DMS114 treated with DMSO at 0.1 percent for 48 hours (cell line): ENCODE results near the gene MCM3.
A peak's percentile ranks its signal among the peaks of the same experiment; 100 is the strongest.

Source experiments
- DNase-seq: peaks from one replicate; lab custom pipeline; 2025; ENCODE audit not compliant: unreplicated experiment; lab: John Stamatoyannopoulos, UW

MCM3 gene

DNA sequence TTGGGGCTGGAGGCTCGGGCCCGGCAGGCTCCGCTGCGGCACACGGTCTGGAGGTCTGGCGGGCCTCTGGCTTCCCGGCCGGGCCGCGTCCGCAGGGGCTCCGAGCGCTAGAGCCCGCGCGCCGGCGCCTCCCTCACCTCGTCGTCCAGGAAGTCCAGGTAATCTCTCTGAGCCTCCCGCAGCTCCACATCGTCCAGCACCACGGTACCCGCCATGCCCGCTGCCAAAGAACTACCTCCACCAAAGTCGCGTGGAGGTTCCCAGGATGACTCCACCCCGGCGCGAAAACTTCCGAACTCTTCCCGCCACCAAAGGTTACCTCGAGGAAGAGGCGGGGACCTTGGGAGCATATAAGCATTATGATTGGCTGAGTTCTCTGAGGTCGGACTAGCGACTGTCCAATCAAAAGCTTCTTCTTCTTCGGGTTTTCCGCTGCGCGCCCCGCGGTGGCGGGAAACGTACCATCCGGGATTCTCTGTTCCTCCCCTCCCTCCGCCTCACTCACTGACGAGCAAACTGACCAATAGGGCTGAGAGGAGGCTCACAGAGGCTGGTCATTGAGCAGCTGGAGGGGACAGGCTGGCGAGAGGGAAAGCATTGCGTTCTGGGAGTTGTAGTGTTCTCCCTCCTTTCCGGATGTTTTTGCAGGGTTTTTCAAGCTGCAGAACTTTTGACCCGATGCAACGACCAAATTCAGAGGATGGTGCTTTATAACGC, at the start of gene MCM3:
Gene MCM3 (minus strand): TSS at position 283 of the 717 bp plus-strand sequence. CDS start 68 bp downstream, at position 215.
- peak; percentile 100 for DNase-seq

DNA sequence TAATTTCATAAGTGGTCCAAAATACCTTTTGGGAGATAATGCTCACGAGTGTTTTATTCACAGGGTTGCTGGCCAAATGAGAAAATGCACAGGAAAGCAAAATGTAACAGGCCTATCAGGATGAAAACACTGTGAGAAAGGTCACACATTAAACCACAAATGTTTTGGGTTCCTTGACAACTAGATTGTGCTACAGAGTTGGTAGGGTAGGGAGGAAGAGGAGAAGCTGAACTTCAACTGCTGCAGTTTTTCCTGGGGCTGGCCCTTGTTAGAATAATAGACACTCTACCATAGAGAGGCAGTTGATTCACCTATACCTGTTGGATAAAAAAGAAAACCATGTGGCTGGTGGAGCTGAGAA, 49.3 kb upstream of the MCM3 start:
- no peak for DNase-seq

DNA sequence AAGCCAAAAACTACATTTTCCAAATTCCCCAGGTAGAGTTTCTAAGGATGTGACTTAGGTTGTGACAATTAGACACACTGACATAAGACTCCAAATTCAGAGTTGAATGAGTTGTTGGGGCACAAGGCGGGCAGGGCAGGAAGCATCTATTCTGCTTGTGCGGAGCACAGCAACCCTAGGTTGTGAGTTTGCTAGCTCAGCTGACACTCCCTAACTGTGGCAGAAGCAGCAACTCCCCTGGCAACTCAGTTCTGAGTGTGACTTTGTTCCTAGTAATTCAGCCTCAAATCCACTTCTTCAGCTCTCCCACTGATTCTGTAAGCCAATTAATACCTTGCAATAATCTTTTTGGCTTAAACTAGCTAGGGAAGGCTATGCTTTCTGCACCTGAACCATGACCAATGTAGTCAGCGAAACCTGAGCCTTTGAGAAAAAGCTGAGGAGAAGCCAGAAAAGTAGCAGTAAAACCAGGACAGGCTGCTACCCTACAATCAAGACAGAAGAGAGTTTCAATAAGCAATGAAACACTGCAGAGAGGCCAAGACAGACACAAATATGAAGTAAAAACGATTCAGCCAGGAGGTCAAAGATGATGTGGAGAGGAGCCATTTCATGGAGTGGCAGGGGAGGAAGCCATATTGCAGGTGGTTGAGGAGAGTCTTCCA, 47.4 kb upstream of the MCM3 start:
- DNase-seq, result no peak

DNA sequence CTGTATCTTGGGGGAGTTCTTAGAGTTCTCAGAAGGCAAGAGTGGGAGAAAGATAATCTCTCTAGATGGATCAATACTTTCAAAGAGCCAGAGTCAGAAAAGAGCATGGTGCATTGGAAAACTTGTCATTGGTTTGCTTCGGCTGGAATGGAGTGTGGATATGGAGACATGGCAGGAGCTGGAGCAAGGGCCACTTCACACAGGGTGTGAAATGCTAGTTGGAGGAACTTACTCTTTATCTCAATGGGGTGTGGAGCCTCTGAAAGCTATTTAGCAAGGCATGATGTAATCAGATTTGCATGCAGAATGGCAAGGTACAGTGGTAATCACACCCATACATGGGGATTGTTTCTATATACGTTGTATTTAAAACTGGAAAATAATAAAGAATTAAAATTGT, 45.9 kb upstream of the MCM3 start:
- no peak for DNase-seq

DNA sequence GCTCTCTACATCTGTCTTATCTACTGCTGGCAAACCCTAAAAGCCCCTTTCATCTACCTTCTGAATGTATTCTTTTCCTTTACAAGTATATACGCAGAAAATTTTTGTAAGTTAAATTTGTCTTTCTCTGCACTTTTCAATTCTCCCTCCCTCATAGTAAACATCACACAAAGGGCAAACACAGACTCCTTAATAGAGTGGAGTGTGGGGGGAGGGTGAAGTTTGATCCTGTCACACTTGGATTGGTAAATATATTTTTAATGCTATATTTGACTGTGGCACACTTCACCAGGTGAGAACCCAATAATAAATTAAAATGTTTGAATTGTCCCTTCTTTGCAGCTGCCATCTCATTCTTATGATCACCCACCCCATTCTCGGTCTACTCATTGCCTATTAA, 44.2 kb upstream of the MCM3 start:
- DNase-seq, result no peak

DNA sequence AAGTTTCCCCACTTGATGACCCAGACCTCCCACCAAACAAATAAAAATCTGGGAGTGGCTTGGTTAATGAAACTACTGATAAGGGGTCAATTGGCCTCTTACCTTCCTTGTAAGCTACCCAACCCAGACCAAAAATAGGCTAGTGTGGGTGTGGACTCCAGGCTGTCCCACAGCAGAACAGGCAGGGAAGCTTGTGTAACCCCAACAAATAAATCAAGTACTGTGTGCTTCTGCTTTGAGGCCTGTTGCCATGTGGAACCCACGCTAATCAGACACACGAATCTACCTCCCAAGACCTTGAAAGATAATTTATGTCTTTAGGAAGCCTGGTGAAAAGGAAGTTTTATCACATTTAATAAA, 43.7 kb upstream of the MCM3 start:
- no peak for DNase-seq

DNA sequence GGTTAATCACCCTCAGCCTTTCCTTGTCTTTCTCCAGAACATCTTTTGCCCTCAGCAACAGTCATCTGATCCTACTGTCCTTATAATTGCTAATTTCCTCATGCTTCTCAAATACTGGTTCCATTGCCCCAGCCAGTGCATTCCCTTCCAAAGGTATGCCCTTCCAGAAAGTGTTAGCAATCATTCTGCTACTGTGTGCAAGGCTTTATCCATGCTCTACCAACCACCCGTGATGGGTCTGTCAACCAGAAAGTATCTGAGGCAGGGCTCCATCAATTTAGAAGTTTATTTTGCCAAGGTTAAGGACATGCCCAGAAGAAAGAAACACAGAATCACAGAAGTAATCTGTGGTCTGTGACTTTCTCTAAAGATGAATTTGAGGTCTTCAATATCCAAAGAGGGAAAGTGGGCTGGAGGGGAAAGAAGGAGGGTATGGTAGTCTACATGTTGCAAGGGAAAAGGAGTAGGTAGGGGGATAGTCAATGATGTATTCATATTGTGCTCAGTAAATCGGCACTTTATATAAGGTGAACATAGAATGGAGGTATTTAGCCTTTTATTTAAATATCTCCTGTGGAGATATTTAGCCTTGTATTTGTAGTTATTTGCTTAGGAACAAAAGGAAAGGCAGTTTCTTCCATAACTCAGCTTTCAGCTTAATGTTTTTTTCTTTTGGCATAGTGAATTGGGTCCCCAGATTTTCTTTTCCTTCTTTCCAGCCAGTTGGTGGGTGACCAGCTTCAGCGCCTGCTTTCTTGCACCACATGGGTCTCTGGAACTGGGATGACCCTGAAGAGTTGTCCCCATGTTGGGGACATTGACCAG, 42.2 kb upstream of the MCM3 start:
- no peak for DNase-seq

DNA sequence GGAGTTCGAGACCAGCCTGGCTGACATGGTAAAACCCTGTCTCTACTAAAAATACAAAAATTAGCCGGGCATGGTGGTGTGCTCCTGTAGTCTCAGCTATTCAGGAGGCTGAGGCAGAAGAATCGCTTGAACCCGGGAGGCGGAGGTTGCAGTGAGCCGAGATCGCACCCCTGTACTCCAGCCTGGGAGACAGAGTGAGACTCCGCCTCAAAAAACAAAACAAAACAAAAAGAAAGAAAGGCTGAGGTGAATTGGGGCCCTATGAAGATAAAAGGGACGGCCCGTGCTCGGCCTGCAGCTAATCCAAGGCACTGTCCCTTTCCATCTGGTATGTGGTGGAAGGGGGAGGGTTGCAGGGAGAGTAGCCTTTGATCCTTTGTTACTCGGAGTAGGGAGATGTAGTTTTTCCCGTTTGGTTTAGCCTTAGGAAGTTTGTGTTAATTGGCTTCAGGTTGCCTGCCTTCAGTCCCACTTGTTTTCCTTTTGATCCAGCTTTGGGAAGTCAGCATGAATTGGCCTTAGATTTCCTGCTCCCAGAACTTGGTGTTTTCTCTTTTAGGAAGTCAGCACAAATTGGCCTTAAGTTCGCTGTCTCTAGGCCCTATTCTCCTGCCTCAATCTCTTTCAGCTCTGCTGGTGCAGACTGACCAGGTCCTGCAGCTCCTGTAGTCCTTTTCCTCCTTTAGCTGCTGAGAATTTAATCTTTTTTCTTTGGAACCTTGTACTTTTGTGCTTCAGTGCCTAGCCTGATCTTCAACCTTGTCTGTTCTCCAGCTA, 41.3 kb upstream of the MCM3 start:
- DNase-seq, result no peak

DNA sequence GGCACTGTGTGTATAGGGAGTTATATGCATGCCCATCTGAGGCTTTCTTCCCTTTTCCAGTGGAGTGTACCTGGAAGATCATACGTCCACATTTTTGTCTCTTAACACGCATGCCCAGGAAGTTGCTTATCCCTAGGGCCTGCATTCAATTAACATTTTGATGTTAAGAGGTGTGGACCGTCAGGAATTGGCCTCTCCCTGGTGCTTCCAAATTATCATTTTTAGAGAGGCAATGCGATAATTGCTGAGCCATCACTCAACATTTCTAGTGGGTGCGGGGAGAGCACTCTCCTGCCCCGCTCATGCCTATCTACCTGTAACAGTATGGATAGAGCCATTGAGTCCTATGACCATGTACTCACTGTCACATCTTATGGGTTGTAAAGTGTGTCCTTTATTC, 39.6 kb upstream of the MCM3 start:
- DNase-seq, result no peak

DNA sequence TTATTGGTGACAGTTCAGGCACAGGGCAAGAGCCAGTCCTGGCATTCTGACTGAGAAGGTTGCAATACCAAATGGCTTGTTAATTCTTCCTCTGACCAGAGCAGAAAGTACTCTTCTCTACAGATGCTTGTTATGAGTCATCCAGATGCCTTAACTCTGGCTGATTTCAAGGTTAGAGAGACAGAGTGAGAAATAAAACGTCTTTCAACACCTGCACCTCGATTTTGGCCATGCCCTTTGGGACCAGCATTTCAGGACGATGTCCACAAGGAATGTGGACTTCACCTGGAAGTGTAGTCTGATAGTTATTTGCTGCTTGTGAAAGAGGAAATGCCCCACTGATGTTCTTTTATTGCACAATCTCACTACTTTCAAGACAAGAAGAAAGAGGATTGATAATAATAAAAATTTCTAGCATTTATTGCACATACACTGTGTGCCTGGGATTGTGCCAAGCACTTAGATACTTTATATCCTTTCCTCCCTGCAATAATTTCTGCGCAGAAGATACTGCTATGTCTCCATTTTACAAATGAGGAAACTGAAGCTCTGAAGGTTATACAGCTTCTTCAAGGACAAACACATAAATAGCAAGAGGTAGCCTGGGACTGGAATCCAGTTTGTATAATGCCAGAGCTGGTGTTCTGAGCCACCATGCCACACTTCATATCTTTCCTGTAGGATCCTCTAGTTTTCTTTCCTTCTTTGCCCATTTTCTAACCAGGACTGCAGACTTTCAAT, 33.5 kb upstream of the MCM3 start:
- no peak for DNase-seq

DNA sequence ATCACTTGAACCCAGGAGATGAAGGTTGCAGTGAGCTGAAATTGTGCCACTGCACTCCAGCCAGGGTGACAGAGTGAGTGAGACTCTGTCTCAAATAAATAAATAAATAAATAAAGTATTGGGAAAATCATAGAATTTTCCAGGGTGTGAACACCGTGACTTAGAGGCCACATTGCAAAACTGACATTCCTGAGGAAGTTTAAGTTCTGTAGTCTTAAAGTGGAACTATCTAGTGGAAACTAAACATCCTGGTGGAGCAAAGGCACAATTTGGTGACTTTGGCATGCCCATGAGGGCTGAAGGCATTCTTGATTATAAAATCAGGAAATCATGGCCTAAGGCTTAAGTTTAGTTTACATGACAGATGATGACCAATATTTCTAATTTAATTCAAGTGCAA, 32.7 kb upstream of the MCM3 start:
- DNase-seq, result no peak

DNA sequence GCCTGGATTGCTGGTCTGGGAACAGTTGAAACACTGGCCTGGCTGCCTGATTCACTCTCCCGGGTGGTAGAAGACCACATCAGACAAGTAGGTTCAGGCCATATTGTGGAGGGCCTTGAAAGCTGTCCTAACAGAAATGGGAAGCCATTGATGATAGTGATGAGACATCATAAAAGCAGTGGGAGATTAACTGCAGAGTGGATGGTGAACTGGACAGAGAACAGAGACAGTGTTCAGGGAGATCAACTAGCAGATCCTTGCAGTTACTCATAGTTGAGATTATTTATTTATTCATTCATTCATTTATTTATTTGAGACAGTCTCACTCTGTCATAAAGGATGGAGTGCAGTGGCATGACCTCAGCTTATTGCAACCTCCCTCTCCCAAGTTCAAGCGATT, 30.2 kb upstream of the MCM3 start:
- DNase-seq, result no peak

DNA sequence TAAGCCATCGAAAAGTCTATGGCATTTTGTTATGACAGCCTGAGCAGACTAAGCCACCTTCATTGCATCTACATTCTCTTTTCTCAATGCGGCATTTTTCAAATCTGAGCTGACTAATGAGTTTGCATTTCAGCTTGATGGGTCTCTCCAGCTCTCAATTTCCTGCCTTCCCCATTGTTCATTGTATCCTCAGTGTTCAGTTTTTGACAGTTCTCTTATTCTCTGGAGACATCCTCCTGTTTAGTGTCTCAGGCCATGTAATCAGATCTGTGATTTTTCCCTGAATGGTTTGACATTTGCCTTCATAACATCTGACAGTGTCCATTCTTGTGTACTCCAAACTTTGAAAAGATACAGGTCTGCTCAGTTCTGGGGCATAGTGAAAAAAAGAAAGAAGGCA, 27.9 kb upstream of the MCM3 start:
- no peak for DNase-seq

DNA sequence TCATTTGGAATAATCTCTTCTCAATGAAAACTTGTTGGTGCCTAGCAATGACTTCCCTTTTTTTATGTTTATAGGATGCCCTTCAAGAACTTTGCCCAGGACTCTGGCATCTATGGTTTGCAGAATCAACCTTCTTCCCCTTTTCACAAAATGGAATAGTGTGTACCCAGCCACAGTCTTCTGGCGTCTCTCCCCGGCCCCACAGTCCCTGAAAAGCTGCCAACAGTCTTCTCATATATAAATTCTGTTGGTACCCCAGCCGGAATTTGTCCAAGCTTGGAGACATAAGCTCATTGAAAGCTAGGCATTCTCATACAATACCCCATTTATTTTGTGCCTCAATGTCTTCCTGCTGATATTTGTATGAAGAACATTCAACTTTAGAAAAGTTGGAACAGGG, 26.4 kb upstream of the MCM3 start:
- no peak for DNase-seq

DNA sequence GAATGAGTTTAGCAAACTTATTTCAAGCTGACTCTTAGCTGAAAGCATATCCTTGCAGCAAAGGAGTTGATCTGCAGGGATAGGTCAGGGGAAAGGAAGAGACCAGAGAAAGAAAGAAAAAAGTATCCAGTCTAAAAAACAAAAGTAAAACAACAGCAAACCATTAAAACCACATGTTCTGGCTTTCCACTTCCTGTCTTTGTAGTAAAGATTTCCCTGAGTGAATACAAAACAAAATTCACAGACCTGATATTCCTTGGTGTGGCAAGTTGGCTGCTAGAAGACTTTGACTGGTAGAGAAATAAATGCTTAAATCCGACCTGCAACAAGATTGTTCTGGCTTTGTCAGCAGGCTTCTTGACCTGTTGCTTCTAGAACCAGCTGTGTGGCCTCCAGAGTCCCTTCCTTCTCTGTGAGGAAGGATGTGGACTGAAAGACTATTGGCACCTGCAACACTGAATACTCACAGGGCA, 23.4 kb upstream of the MCM3 start:
- no peak for DNase-seq

DNA sequence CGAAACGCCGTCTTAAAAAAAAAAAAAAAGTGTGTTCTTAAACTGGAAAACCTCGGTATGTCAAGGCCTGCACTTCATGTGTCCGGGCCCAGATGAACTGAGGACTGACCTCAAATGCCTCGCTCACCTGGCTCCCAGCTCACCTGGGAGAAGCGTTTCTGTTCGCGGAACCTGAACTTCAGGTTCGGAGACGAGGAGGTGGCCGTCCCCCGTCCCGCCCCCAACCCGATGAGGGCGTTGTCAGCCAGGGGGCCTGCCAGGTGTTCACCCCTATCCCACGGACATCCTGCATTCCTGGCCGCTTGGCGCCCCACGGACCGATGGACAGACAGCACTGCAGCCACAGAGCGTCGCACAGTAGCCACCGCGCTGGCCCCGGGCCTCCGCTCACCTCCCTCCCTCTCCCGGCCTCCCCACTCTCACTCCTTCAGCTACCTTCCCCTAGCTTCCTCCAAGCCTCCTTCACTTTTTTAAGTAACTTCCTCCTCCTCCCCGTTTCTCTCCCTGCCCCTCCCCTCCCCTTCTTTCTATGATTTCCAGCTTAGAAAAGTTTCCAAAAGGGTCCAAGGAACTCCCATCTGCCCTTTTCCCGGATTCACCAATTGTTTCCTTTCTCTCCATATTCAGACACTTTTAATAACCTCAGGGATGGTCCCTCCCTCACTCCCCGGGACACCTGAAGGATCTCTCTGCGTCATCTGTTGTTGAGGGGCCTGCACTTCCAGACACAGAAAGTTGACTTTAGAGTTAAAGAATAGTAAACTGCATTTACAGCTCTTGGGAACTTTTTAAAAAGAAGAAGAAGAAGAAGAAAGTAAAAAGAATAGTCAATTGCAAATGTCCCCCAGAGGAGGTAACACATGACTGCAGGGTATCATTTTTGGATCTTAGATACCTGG, 22.7 kb upstream of the MCM3 start:
- DNase-seq, result no peak

DNA sequence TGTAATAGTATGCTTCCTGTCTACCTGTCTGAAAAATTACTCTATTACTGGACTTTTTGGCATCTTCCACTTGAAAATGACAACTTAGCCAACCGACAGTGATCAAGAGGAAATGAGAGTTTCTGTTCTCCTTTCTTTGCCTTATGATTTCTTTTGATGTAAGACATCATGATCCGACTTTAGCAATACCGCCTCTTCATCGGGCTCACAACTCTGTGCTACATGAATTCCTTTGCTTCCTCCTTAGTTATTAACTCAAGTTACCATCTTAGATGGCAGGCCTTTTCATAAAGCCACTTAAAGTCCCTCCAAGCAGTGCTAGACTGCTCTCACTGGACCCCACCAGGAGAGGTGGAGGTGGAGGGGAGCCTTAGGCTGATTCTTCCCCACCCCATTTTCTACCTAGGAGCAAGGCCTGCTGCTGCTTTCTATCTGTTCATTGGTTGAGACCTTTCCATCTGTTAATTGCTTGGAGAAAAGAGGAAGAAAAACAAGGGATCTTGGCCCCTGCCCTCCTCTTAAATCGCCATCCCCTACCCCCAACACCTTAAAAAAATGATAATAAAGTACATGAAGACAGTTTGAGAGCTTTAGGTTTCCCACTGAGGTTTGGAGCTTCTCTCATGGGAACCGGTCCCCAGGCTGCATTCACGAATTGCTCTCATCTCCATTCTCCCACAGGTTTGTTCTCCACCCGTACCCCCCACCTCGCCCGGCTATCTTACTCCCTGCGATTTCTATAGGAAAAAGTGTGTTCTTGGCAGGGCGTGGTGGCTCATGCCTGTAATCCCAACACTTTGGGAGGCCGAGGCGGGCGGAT, 21.6 kb upstream of the MCM3 start:
- no peak for DNase-seq

DNA sequence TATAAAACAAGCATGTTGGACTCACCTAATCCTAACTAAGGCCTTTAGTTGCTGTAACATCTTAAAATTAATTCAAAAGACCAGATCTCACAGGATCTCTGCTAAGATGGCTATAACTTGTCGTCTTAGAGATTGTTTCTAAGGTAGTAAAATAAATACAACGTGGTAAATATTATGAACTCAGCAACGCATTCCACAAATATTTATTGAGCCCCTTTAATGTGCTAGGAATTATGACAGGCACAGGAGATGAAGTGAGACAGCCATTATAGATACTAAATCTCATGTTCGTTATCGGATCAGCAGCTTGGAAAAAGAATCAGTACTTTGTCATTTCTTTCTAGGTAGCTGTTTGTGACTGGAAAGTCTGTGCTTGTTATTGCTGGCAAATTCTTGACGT, 20.9 kb upstream of the MCM3 start:
- DNase-seq, result no peak

DNA sequence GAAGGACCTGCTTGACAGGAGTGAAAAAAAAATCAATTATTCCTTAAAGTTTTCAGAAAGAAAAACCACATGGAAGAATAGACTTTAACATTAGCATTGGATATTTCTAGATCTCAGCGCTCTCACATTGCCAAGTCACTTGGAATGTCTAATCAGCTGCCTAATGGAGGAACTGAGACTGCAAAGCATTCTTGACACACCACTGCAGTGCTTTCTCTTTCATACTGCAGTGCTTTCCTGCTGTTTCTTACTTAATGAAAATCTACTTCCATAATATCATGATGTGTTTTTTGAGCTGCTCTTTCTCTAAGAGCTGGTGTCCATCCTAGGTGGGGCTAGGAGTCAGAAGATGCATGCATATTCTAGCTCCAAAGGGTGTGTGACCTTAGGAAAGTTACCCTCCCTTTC, 20.4 kb upstream of the MCM3 start:
- no peak for DNase-seq
